ENCODE data around the gene SAV1.
A peak's percentile ranks its signal among the peaks of the same experiment; 100 is the strongest.
"Not testable (repeated sequence)": the region's sequence is repeated elsewhere in the genome, so short reads cannot be mapped to it uniquely, and the experiment has no call there.

The SAV1 gene

DNA sequence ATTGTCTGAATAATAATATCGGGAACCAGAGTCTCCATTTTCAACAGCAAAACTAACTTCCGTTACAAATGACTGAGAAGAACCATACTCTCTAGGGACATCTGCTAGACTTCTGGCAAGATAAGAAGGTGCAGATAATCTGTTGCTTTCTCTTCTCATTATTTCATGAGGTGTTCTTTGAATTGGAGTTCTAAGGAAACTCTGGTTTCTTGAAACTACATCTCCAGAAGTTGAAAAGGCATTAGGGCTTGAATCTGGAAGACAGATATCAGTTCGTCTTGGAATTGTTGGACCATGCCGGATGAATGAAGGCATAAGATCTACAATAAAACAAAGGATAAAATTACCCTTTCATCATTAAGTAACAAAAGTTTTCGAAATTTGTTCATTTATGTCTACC lies 2.8 kb downstream of the SAV1 start:
- not testable (repeated sequence) for DNase-seq (ENCODE audit: low read depth)

DNA sequence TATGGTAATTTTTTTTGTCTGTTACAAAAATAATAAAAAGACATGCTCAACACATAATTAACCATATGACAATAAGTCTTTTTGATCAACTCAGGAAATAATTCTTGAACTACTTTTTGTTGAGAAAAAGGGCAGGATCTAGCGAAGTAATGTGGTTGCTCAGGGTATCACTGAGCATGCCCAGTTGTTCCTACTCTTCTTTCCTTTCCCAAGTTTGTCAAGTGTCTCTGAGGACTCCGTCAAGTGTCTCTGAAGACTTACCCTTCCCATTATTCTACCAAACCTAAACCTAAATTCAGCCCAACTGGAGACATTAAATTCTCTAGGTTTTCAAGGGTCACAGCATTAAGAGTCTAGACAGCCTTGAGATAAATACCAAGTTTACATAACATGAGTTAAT lies 3.5 kb downstream of the SAV1 start:
- not testable (repeated sequence) for DNase-seq (ENCODE audit: low read depth)

DNA sequence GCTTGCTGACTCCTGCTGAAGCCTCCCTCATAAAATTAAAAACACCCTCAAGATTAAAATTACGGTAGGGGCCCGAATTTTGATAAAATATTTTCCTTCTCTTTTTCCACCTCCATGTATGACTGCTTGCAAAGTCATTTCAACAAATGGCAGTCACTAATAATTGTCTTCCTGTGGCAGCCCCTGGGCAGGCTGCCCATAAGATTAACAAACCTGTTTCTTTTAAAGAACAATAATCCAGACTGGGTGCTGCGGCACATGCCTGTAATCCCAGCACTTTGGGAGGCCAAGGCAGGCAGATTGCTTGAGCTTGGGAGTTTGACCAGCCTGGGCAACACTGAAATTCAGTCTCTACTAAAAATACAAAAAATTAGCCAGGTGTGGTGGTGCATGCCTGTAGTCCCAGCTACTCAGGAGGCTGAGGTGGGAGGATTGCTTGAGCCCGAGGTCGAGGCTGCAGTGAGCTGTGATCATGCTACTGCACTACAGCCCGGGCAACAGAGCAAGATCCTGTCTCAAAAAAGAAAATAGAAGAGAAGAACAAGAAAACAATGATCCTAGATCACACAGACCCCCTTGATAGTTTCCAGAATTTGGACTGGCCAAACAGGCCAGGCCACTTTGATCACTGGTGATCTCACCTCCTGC lies 8.7 kb downstream of the SAV1 start:
- DNase-seq (ENCODE audit: low read depth) = no peak

DNA sequence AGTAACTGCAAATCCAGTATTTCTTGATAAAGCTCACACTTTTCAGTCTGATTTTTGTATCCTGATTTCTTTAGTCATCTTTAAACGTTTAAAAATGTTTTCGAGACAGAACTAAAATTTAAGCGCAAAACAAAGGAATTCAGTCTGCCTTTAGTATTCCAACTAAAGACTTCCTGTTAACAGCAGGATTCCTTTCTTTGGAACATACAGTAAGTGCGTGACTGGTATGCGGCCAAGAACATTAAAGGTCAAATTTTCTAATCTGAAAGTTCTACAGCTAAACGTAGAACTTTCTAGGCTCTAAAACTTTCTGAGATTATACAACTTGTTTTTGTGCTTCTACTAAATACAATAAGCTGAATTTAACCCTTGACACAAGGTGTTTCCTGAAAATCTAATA lies 9.9 kb downstream of the SAV1 start:
- no peak for DNase-seq (ENCODE audit: low read depth)

DNA sequence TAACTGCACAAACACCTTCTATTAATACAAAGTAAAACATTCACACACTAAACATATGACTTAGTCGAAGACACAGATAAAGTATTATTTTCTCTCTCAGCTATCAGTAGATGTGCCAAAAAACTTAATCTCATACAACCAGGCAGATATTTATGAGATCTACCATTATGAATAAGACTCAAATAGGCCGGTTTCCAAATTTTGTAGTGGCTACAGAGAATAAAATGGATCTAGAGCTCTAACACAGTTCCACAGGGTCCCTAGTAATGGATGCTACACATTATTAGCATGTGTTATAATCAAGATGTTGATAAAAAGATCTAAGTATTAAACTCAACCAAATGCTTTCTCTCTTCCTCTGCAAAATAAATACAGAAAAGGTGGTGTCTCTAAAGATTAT lies 10.4 kb downstream of the SAV1 start:
- no peak for DNase-seq (ENCODE audit: low read depth)

DNA sequence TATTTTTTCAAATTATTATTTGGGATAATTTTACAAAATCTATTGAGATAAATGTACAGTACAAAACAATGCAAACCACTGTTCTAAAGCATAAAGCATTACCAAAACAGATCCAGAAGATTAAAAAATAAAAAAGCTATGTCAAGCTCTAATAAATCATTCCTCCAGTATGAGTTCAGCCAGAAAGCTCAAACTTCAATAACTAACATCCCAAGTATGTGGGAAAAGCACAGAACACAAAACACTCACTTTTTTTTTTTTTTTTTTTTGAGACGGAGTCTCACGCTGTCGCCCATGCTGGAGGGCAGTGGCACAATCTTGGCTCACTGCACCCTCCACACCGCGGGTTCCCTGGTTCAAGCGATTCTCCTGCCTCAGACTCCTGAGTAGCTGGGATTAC lies 11.3 kb downstream of the SAV1 start:
- DNase-seq (ENCODE audit: low read depth) = no peak

DNA sequence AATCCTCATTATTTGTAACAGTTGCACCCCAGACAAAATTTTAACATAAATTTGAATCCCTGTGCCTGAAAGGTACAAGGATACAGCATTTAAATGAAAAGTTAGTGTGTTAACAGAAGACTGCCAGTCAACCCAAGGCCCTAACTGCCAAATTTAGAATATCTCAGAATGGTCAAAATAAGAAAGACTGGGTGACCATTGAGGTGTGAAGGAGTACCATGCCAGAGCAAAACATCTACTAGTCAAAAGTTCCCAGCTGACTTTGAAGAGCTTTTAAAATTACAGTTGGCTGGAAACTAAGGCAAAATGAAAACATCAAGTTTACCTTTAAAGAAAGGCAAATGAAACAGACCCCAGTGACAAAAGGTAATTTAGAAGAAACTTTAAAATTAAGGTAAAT lies 18.4 kb downstream of the SAV1 start:
- no peak for DNase-seq (ENCODE audit: low read depth)

DNA sequence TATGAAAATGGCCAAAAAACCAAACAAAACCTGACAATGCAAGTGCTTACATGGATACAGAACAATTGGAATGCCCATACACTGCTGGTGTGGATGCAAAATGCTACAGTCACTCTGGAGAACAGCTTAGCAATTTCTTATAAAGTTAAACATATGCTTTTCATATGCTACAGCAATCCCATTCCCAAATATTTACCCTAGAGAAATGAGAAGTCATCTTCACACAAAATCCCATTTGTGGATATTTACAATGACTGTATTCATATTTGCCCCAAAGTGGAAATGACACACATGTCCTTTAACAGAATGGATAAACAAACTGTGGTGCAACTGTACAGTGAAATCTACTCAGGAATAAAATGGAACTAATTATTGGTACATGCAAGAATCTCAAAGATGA lies 20.4 kb downstream of the SAV1 start:
- DNase-seq (ENCODE audit: low read depth) = no peak

DNA sequence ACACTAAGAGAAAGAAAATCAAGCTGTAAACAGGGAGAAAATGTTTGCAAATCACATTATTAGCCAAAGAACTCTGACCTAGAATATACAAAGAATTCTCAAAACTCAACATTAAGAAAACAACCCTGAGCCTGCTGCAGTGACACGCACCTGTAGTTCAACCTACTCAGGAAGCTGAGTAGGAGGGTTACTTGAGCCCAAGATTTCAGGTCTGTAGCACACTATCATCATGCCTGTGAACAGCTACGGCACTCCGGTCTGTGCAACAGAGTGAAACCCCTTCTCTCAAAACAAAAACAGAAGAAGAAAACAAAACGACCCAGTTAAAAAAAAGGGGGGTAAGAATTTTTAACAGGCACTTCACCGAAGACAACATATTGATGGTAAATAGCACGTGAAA lies 20.8 kb downstream of the SAV1 start:
- DNase-seq (ENCODE audit: low read depth) = no peak

DNA sequence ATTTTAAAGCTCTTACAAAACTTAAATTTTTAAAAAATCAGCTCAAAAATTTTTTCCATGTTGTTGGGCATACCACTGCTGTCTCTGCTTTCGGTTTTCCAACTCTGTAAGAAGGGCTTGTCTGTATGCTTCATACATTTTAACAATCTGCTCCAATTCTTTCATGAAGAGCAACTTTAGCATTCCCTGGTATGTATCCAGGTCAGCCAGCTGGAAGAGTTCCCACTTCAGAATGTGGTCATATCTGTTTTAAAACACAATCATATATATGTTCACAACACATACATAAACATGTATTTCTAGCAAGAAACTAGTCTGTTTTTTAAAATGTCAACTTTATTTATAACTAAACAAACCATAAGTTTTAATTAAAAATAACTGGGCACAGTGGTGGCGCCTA lies 33.0 kb downstream of the SAV1 start:
- no peak for DNase-seq (ENCODE audit: low read depth)

DNA sequence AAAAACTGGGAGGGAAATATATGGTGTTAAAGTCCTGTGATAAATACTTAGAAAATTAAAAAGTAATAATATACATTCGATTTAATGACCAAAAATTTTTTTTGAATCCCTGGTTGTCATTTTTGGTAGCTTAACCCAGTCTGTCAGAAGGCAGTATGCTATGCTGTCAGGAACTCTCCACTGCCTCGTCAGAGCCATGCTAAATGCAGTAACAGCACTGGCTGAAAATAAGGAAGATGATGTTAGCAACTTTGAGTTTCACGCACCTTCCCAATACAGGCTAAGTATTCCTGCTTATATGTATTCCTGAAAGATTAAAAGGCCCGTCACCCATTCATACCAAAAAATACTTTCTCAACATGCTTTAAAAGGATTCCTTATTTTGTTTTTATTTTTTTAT lies 34.2 kb downstream of the SAV1 start:
- DNase-seq (ENCODE audit: low read depth) = no peak

DNA sequence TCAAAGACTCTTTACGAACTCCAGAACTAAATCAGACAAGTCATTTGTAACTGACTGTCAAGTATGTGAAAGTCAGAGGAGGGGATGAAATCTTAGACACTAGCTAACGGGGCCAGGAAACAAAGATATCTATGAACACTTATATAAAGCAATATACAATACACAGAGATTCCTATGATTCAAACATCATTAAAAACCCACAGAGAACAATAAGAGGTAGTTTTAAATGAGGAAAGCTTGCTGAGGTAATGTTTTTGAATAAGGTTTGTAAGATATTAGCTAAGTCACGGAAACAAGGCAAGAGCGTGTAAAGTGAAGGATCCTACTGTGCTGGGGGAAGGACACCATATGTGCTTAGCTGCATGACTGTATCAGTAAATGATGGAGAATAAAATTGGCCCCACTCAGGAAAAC lies 36.7 kb downstream of the SAV1 start:
- no peak for DNase-seq (ENCODE audit: low read depth)

DNA sequence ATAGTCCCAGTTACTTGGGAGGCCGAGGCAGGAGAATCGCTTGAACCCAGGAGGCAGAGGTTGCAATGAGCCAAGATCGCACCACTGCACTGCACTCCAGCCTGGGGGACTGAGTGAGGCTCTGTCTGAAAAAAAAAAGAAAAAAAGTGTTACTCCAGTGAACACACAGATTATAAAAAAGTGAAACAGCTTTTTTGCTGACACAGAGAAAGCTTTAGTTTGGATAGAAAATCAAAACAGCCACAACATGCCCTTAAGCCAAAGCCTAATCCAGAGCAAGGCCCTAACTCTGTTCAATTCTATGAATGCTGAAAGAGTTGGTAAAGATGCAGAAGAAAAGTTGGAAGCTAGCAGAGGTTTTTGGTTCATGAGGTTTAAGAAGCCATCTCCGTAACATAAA lies 43.2 kb downstream of the SAV1 start:
- DNase-seq (ENCODE audit: low read depth) = not testable (repeated sequence)

DNA sequence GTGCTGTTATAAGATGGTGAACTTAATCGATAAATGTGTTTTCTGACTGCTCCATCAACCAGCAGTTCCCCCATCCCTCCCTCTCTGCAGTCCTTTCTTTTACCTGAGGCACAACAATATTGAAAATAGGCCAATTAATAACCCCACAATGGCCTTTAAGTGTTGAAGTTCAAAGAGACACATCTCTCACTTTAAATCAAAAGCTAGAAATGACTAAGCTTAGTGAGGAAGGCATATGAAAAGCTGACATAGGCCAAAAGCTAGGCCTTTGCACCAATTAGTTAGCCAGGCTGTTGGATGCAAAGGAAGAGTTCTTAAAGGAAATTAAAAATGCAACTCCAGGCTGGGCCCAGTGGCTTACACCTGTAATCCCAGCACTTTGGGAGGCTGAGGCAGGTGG lies 43.7 kb downstream of the SAV1 start:
- no peak for DNase-seq (ENCODE audit: low read depth)

DNA sequence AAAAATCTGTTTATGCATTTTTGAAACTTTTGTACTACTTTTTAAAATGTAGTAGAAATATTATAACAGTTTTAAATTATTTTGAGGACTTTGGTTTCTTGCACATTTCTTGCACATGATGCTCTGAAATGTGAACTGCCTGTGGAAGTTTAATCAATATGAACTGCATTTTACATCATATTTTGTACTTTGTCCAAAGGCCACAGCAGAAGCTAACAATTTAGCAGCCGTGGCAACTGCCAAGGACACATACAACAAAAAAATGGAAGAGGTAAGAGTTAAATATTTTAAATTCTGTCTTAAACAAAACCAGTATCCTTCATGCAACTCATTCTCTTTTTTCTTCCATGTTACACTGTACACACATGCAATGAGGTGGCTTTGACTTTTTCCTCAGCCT lies 45.1 kb downstream of the SAV1 start:
- DNase-seq (ENCODE audit: low read depth) = peak; percentile 4

DNA sequence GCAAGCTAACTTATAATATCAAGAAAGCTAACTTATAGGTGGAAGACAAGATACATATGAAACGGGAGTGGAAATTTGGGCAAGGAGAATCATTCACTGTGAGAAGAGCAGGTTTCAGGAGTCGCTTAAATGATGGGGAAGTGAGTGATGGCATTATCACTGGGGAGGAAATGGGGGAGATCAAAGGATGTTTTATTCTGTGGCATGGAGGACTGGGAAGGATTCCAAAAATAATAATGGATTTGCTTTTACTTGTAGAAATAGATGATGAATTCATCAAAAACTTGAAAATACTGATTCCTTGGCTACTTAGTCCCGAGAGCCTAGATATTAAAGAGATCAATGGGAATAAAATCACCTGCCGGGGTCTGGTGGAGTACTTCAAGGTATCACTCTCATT lies 47.8 kb downstream of the SAV1 start:
- no peak for DNase-seq (ENCODE audit: low read depth)

DNA sequence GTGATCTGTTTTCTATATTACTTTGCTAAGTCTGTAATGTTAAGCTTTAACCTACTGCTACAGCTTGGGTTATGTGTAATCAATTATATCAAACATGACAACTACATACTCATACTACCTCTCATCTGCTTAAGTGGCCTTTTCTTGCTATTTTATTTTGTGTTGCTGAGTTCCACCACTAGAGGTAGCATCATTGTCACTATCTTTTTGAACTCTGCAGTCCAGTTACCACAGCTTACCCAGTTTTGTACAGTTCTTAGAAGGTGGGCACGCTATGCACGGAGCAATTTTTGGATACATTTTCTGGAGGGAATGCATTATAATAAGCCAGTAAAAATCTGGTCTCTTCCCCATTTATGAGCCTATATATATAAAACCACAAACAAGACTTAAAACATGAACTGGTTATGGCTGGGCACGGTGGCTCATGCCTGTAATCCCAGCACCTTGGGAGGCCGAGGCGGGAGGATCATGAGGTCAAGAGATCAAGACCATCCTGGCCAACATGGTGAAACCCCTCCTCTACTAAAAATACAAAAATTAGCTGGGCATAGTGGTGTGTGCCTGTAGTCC lies 48.5 kb downstream of the SAV1 start:
- peak; percentile 36 for DNase-seq (ENCODE audit: low read depth)

DNA sequence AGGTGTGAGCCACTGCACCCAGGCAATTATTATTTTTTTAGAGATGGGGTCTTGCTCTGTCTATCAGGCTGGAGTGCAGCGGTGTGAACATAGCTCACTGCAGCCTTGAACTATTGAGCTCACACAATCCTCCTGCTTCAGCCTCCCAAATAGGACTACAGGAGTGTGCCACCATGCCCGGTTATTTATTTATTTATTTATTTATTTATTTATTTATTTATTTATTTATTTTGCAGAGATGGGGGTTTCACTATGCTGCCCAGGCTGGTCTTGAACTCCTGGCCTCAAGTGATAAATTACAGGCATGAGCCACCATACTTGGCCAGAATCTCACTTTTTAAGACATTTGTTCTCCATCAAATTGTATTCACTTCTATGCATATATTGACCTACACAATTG lies 51.8 kb downstream of the SAV1 start:
- DNase-seq (ENCODE audit: low read depth) = no peak

DNA sequence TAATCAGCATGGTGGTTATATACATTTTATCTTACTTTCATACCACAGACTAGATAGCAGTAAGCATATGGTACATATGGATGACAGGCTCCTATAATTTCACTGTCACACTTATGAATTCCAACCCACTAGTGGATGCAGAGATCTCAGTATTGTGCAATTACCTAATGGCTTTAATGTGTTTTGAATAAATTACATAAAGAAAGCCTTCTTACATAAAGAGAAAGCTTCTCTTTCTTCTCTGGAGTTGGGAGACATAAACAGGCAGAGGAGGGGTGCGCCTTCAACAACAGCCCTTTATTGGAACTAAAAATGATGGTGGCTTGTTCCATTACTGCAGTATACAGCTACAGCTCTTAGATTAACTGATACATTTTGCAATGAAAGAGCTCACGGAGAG lies 52.6 kb downstream of the SAV1 start:
- no peak for DNase-seq (ENCODE audit: low read depth)

DNA sequence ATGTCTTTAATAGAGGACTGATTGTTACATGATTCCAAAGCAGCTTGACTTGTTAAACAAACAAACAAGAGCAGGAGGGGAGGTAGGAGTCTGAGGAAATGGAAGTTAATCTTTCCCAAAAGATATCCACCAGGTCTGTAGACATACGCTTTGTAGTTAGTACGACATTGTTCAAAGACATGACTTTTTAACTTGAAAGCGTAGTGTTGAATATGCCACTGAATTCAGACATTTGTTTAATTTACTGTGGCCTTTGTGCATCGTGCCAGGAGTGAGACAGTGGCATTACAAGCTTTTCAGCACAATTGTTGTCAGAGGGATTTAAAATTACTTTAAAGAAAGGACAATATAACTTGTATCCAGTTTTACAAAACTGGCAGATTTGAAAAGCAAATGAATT lies 53.0 kb downstream of the SAV1 start:
- DNase-seq (ENCODE audit: low read depth) = no peak

DNA sequence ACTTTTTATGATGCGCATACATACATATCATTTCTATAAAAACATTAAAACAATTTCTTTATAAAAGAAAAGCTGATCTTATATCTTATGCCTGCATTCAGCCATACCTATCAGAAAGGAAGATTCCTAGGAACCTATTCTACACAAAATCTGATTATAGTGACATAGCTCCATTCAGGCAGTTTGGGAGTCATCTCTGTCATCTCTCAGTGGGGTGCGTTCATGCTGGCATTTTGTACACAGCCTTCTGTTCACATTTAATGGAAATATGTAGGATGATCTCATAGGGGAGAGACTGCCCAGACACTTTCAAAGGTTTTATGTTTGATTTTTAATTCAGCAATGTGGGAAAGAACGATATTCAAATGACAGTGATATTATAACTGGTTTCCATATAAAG lies 55.3 kb downstream of the SAV1 start:
- DNase-seq (ENCODE audit: low read depth) = no peak

DNA sequence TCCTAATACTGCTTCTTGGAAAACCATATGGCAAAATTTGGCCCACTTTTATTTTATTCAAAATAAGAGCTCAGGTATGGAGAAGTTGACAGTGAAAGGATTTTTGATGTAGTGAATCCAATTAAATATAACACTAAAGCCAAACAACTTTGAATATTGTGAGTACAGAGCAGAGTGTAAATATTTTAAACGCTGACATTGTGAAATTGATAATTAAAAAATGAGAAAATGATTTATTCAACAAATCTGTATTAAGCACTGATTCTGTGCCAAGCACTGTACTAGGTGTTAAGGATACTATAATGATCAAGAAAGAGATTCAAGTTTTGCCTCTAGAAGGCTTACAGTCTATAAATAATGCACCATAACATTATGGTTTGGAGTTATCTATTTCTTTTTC lies 57.6 kb downstream of the SAV1 start:
- DNase-seq (ENCODE audit: low read depth) = no peak

DNA sequence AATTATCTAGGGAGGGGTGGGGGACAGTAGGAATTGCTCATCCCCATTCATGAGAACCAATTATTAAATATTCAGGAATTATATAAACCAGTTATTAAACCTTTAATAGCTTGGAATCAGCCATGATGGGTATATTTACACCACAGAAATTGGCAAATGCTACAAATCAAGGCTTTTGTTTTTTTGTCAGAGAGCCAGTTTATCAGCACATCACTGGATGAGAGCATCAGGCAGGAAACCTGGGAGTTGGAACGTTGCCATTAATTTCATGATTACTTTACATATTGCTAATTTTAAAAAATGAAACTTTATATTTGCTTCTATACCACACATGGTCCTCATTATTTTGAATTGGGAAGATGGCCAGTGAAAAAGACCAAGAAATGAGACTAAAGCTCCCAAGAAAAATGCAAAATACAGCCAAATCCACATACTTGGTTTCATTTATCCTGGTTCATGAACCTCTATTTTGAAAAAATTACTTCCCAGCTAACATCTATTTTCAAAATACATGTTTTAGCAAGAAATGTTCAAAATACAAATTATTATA lies 59.7 kb downstream of the SAV1 start:
- peak; percentile 55 for DNase-seq (ENCODE audit: low read depth)

DNA sequence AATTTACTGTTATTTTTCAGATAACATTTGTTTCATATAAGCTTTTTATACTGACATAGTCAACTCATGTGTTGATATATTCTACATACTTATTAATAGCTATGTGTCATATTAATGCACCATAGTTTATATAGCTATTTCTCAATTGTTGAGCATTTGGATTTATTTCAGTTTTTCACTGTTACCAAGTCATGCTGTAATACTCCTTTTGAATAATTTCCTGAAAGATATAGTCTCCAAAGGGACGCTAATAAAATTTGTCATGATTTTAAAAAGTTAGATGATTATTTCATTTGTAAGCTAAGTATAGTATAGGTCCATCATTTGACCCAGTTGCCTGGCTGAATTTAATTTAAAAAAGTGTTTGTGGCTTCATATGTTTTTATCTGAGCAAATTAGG lies 60.3 kb downstream of the SAV1 start:
- DNase-seq (ENCODE audit: low read depth) = no peak
